HG03039 (cell line): ENCODE results near the gene BFSP2.

Source experiments
- ATAC-seq: cut with Tn5 transposase; IDR thresholded peaks from one replicate; pipeline ENCODE4 v1.9.1; 2021; ENCODE audit warnings: mild to moderate bottlenecking, moderate library complexity; ENCODE audit not compliant: unreplicated experiment

BFSP2 gene

DNA sequence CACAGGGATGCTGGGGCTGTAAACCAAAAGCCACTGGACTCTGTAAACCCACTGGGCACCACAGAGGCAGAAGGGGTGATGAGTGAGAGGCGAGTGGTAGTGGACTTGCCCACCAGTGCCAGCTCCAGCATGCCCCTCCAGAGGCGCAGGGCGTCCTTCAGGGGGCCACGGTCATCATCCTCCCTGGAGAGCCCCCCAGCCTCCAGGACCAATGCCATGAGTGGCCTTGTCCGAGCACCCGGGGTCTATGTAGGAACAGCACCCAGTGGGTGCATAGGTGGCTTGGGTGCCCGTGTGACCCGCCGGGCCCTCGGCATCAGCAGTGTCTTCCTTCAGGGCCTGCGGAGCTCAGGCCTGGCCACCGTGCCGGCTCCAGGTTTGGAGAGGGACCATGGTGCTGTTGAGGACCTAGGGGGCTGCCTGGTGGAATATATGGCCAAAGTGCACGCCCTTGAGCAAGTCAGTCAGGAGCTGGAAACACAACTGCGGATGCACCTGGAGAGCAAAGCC, at the start of gene BFSP2:
BFSP2 (plus strand) TSS at position 51 of the 510 bp plus-strand sequence; CDS start at position 79, 28 bp downstream.
- ATAC-seq = no peak

- ATAC-seq = no peak
Measured at GRCh38 chr3:133354721-133355120, 45.1 kb upstream of the BFSP2 start.

- ATAC-seq = no peak
Measured at GRCh38 chr3:133360476-133360875, 39.4 kb upstream of the BFSP2 start.

GRCh38 chr3:133361011-133361410, 38.8 kb upstream of the BFSP2 start:
- ATAC-seq = no peak

- ATAC-seq = no peak
Measured at GRCh38 chr3:133361435-133361834, 38.4 kb upstream of the BFSP2 start.

DNA sequence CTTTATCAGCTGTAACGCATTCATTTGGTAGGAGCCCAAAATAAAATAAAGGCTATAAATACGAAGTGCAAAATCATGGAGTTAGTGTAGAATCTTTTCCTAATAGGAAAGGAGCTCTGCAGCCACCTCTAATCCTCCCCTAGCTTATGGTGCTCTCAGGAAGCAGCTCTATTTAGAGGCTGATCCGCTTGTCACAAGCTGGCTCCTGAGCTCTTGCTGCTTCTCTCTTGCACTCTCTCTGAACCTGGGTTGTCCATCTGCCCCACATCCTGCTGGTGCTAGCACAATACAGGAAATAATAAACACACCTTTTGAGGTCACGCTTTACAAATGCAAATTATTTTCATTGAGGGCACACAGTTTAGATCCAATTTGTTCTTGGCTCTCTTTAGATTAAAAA, 37.3 kb upstream of the BFSP2 start:
- ATAC-seq = no peak

DNA sequence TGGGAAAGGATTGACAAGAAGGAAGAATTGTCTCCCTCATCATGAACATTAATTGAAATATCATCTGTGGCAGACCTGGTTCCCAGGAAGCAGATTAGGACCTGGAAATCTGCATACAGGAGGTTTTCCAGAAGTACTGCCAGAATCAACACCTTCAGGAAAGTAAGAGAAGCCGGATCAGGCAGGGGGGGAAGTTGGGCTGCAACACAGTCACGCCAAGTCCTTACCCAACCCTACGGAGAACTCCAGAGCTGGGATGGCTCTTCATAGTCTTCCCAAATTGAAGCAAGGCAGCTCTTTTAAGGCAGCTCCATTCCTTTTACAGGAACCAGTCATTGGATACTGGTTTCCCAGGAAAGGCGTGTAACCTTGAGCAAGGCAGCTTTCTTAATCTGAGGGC, 35.2 kb upstream of the BFSP2 start:
- ATAC-seq = no peak

DNA sequence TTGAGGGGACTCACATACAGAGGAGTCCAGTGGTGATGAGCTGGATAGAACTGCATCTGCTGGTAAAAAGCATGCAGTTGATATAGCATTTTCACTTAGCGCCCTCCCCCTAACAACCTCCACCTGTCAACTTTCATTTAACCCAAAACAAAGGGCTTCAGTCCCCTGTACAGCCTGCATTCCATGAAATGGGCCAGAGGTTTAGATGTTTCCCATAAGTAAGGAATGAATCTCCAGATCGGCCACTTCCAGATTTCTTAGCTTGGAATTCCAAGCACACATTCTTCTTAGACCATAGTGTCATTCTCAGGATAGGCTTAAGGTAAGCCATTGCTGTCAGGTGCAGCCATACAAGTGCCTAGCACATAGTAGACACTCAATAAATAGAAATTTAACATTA, 32.9 kb upstream of the BFSP2 start:
- ATAC-seq = no peak

DNA sequence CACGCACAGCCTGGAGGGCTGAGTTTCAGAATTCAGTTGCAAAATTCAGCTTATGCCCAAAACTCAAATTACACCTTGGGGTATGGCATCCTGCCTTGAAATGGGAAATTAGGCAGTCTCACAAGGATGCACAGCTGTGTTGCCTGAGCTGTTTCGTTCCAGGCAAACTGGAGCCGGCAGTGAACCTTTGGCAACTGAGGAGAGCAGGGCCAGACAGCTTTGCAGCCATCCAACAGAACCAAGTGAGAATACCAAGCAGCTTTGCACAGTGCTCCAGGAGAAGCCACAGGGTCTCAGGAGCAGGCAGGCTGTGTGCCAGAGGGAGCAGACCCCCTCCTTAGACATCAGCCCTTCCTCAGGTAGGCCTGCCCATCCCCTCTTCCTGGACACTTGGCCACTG, 32.5 kb upstream of the BFSP2 start:
- no peak for ATAC-seq

GRCh38 chr3:133367956-133368355, 31.9 kb upstream of the BFSP2 start:
- no peak for ATAC-seq

DNA sequence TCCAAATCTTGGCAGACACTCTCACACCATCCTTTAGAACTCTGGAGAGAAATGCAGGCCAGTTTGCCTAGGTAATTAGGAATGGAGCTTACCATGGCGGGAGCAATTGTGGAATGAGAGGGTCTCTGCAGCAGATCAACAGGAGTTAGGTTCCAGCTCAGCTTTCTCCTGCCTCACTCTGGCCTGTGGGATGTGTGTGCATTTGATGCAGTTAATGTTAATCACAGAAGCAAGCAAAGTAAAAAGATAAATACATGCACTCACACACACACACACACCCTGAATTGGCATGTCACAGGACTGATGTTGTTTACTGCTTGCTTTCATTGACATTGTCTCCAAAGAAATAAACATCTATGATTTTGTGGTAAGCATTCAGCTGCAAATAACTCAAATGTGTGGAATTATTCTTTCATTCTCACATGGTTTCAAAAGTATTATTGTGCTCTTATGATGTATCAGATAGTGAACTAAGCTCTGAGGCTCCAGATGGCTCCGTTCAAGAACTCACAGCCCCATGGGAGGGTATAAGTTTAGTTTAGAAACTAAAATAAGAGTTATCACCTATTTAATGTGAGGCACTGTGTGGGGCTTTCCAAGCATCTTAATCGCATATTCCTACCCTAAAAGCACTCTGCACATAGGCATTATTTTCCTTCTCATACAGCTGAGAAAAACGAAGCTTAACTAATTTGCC, 31.3 kb upstream of the BFSP2 start:
- no peak for ATAC-seq

DNA sequence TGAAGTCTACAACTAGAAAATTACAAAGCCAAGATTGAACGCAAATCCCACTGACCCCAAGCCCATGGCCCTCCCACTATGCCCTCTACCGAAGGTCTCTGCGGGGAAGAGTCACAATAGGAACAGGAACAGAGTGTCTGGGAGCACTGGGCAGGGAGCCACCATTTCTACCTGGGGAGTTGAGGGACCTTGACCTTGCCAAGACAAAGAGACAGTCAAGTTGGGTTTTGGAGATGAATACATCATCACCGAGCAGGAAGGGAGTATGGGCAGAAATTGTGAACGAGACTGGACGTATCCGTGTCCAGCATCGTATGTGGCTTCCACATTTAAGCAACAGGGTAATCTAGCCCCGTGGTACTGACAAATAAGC, 30.8 kb upstream of the BFSP2 start:
- no peak for ATAC-seq

GRCh38 chr3:133371181-133371580, 28.7 kb upstream of the BFSP2 start:
- no peak for ATAC-seq

DNA sequence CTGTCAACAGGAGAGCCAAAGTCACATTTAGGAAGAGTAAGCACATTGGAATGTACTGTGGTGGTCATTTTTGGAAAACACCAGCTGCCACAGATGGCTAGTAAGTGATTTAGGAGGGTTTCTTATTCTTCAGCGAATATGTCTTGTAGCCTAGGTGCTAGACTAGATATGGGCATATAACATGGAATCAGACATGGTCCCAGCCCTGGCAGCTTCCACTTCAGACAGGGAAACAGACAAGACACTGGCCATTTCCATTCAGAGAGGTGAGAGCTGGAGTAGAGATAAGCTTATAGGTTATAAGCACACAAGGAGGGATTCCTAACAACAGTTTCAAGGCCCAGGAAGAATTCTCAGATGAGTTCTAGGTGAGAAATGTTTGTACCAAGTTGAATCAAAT, 28.2 kb upstream of the BFSP2 start:
- ATAC-seq = no peak

- ATAC-seq = no peak
Measured at GRCh38 chr3:133374708-133375402, 25.0 kb upstream of the BFSP2 start.

DNA sequence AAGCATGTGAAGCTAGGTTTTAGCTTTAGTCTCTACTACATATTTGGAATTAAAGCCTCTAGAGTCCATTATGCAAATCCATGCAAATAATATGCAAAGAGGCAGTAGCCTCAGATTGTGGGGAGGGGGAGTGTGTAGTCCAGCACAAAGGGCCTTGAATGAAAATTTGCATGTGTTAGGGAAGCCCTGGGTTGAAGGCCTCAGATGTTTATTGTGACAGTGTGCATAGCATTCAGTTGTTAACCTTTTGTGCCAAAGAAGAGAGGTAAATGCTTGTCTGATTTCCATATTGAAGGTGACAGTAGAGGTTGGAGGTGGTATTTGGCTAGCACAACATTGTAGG, 24.5 kb upstream of the BFSP2 start:
- no peak for ATAC-seq

DNA sequence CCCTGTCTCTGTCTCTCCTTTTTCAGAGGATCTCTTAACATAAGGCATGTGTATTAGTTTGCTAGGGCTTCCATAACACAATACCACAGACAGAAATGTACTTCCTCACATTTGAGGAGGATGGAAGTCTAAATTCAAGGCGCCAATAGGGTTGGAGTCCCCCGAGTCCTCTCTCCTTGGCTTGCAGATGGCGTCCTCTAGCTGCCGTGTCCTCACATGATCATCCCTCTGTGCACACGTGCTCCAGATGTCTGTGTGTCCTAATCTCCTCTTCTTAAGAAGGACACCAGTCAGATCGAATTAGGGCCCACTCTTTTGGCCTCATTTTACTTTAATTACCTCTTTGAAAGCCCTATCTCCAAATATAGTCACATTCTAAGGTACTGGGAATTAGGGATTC, 23.0 kb upstream of the BFSP2 start:
- no peak for ATAC-seq

- ATAC-seq = no peak
Measured at GRCh38 chr3:133377396-133377795, 22.5 kb upstream of the BFSP2 start.

GRCh38 chr3:133379926-133380325, 19.9 kb upstream of the BFSP2 start:
- ATAC-seq = no peak

DNA sequence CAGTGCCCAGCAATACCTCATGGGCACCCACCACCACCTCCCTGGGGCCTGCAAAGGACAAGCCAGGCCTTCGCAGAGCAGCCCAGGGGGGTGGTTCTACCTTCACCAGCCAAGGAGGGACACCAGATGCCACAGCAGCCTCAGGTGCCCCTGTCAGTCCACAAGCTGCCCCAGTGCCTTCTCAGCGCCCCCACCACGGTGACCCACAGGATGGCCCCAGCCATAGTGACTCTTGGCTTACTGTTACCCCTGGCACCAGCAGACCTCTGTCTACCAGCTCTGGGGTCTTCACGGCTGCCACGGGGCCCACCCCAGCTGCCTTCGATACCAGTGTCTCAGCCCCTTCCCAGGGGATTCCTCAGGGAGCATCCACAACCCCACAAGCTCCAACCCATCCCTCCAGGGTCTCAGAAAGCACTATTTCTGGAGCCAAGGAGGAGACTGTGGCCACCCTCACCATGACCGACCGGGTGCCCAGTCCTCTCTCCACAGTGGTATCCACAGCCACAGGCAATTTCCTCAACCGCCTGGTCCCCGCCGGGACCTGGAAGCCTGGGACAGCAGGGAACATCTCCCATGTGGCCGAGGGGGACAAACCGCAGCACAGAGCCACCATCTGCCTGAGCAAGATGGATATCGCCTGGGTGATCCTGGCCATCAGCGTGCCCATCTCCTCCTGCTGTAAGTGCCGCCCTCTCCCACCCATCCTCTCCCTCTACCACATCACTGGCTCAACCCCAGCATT, 19.2 kb upstream of the BFSP2 start:
- no peak for ATAC-seq

DNA sequence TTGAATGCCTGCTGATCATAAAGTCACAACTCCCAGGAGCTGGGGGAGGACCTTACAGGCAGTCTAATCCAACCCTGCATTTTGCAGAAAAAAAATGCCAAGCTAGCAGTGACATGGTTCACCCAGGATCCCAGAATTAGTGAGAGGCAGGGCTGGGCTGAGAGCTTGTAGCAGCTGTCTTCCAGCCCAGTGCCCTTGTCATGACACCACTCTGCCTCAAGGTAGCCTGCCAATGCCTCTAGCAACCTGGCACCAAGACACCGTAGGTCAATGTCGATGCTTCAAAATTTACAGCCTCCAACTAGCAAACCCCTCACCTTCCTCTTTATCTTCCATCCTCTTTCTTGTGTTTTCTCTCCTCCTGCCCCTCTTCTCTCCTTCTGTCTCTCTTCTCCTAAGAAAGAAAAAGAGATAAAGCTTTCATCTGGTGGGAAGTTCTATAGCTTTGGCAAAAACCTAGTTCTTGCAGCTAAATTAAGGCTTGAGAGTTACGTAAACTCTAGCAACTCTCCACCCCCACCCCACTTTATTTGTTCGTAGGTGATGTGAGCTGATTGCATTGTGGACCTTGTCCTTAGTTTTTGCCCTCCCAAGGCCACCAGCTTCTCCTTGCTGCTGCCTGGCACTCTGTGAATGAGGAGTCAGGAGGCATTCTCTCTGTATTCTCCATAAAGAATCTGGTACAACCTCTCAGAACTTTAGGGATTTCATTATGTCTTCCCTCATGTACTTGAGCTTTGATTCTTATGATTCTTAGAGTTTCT, 18.3 kb upstream of the BFSP2 start:
- no peak for ATAC-seq
